HFFc6 (cell line): ENCODE measurements around the gene CDH11. TPM values are rescaled to one million over a fixed set of nuclear protein-coding genes. Genes with fewer than 3 reads are reported as not detected.
A peak's percentile ranks its signal among the peaks of the same experiment; 100 is the strongest.

ENCODE experiments used
- DNase-seq: peaks from one replicate; pipeline ENCODE4 v3.0.0-alpha.2; 2018
- H3K27ac Mint-ChIP-seq: 2 replicates; pipeline ENCODE4 v1.8.0; 2020; ENCODE audit warnings: mild to moderate bottlenecking, mixed read lengths
- H3K27me3 Mint-ChIP-seq: 2 replicates; pipeline ENCODE4 v1.8.0; 2021; ENCODE audit warnings: mild to moderate bottlenecking, moderate library complexity, mixed read lengths; ENCODE audit not compliant: insufficient read depth
- H3K36me3 Mint-ChIP-seq: 2 replicates; pipeline ENCODE4 v1.8.0; 2021; ENCODE audit warnings: low read depth, mixed read lengths
- H3K4me1 Mint-ChIP-seq: 2 replicates; pipeline ENCODE4 v1.8.0; 2020; ENCODE audit warnings: low read depth, mixed read lengths
- H3K4me3 Mint-ChIP-seq: 2 replicates; pipeline ENCODE4 v1.8.0; 2020; ENCODE audit warnings: mild to moderate bottlenecking, moderate library complexity, mixed read lengths
- H3K9me3 Mint-ChIP-seq: 2 replicates; pipeline ENCODE4 v1.8.0; 2020; ENCODE audit warnings: mild to moderate bottlenecking, mixed read lengths
- total RNA-seq, 6 experiments: library from RNA; stranded (reverse); fragmentation: NEBNext Ultra II Directional; extraction: Animal tissue kit (Norgen Biotek cat#: 25700); gene quantifications; 2 replicates in 1 of 6; 3 replicates in 5 of 6; pipeline ENCODE4 v1.2.3, GENCODE V29; 2021
- TF ChIP-seq, protein P1 (sequence below): fragments of 200-600 bp; sonication (generic); IDR thresholded peaks from 2 replicates; pipeline ENCODE4 v1.5.0; 2021; ENCODE audit warnings: antibody characterized with exemption, mild to moderate bottlenecking

CDH11 gene
- total RNA-seq, 6 experiments from 2014 or later: 507 to 539 (median 527) TPM

DNA sequence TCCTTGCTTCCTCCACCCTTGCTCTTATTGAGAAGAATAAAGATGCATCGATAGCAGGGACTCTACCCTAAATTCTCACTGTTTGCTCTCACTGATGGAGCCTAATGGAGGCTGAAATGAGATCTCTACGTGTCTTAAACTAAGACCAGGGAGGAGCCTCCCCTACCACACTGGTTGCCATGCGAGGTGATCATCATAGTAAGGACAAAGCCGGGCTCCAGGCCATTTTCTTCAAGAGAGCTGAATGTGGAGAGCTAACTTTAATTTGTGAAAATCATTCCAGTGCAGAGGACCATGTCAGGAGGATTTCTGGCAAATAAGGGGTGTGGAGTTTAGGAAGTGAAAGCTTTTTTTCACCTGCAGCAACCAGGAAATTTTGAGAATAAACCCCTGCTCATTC, 5.6 kb downstream of the CDH11 start:
- no peak for DNase-seq
- Mint-ChIP-seq H3K4me3 (peak overlapping the region; percentile 96), H3K9me3 (no peaks in the 10 kb centered on the region), H3K27me3 (peaks cover 1% of the 10 kb centered on the region), H3K4me1 (peaks cover 80% of the 10 kb centered on the region), H3K36me3 (peaks cover 63% of the 10 kb centered on the region), H3K27ac (peak overlapping the region; percentile 67)
- TF ChIP-seq, protein P1, sequence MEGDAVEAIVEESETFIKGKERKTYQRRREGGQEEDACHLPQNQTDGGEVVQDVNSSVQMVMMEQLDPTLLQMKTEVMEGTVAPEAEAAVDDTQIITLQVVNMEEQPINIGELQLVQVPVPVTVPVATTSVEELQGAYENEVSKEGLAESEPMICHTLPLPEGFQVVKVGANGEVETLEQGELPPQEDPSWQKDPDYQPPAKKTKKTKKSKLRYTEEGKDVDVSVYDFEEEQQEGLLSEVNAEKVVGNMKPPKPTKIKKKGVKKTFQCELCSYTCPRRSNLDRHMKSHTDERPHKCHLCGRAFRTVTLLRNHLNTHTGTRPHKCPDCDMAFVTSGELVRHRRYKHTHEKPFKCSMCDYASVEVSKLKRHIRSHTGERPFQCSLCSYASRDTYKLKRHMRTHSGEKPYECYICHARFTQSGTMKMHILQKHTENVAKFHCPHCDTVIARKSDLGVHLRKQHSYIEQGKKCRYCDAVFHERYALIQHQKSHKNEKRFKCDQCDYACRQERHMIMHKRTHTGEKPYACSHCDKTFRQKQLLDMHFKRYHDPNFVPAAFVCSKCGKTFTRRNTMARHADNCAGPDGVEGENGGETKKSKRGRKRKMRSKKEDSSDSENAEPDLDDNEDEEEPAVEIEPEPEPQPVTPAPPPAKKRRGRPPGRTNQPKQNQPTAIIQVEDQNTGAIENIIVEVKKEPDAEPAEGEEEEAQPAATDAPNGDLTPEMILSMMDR: no peak

DNA sequence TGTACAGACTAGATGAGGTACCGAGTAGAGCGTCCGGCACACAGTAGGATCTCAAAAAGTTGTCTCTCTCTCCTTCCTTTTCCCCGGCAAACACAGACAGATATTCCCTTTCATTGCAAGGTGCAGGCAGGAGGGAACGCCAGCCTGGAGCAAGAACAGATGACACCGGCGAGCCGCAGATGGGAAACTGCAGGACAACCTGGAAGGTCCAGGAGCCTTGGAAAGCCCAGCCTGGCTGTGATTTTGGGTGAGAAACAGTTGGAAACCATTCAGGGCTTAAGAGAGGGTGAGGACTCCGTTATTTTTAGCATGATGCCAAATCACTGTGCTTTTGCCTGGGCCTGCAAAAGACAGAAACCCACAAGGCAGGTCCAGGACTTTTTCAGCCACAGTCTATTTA, 7.3 kb downstream of the CDH11 start:
- Mint-ChIP-seq H3K36me3 (peaks cover 62% of the 10 kb centered on the region), H3K27ac (peak overlapping the region; percentile 28; the same call in 1 of the 2 replicates), H3K27me3 (peaks cover 1% of the 10 kb centered on the region), H3K4me3 (no peak overlapping the region), H3K9me3 (no peaks in the 10 kb centered on the region), H3K4me1 (peaks cover 93% of the 10 kb centered on the region)
- no peak for DNase-seq
- TF ChIP-seq, protein P1: no peak

DNA sequence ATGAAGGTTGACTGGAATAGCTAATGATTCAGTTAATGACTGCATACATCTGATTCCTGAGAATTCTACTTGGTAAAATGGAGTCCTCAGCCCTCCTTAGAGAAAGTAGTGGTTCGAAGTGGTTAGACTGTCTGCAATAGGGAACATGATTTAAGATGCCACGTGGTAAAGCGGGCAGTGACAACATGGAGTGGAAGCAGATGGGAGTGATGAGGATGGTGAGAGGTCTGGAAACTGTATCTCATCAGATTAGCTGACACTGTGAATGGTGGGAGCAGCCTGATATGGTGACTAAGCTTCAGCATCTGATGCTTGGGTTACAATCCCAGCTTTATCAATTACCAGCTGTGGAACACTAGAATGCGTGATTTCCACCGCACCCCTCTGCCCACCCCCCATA, 8.4 kb downstream of the CDH11 start:
- Mint-ChIP-seq H3K27me3 (peaks cover 1% of the 10 kb centered on the region), H3K9me3 (no peaks in the 10 kb centered on the region), H3K36me3 (peaks cover 55% of the 10 kb centered on the region), H3K4me3 (no peak overlapping the region), H3K27ac (peak overlapping the region; percentile 24), H3K4me1 (peaks cover 82% of the 10 kb centered on the region)
- TF ChIP-seq, protein P1: no peak
- no peak for DNase-seq

DNA sequence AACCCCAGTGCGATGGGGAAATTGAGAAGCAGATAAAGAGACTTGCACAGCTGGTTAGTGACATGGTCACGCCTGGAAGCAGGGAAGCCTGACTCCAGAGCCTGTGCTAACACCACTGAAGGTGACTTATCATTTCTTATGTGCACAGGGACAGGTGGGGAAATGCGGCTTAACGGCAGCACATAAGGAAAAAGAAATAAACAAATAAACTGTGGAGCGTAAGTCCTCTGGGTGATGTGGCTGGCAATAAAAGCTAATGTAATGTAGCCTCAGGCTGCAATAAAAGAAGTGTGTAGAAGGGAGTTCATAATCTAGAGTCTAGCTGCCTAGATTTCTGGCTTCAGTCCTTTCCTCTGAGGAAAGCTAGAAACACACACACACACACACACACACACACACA, 10.6 kb downstream of the CDH11 start:
- H3K4me1 Mint-ChIP-seq: peaks cover 80% of the 10 kb centered on the region

DNA sequence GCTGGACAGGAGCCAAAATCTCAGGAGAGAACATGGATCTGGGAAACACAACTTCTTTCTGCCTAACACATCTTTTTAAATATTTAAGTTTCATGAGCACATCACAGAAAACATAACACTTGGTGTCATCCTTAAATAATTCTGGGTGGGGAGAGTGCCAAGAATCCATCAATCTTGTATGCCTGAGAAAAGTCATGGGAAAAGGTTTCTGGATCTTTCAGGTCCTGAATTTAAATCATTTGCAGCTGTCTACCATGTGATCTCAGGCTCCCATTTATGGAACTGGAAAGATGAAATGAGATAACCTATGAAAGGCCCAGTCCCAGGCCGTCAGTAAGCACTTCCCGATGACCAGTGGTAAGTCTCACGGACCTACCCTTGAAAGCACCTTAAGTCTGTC, 15.1 kb downstream of the CDH11 start:
- Mint-ChIP-seq H3K36me3 (peaks cover 38% of the 10 kb centered on the region), H3K4me1 (peaks cover 74% of the 10 kb centered on the region), H3K27ac (peak overlapping the region; percentile 45; the same call in 1 of the 2 replicates), H3K27me3 (no peaks in the 10 kb centered on the region; the same call in 1 of the 2 replicates), H3K4me3 (no peak overlapping the region), H3K9me3 (no peaks in the 10 kb centered on the region)
- TF ChIP-seq, protein P1: no peak
- no peak for DNase-seq

More for the DNA sequence above, 10.6 kb downstream of the CDH11 start:
- TF ChIP-seq, protein P1: no peak
- Mint-ChIP-seq H3K36me3 (peaks cover 47% of the 10 kb centered on the region), H3K27me3 (peaks cover 1% of the 10 kb centered on the region), H3K27ac (peak overlapping the region; percentile 50), H3K4me3 (peak overlapping the region; percentile 13; the same call in 1 of the 2 replicates), H3K9me3 (no peaks in the 10 kb centered on the region)
- DNase-seq: peak; percentile 60
